Measurements from ENCODE around the gene JMJD1C.
"Not testable (repeated sequence)": the region's sequence is repeated elsewhere in the genome, so short reads cannot be mapped to it uniquely, and the experiment has no call there.

Gene JMJD1C

GRCh38 chr10:63493004-63493403, 27.2 kb upstream of the JMJD1C start:
- H3K27me3 Mint-ChIP-seq, result no peaks in the 10 kb centered on the region

GRCh38 chr10:63492317-63492690, 26.5 kb upstream of the JMJD1C start:
- not testable (repeated sequence) for H3K27me3 Mint-ChIP-seq; H3K36me3 Mint-ChIP-seq (ENCODE audit: insufficient read depth); DNase-seq; H3K27ac Mint-ChIP-seq; ATAC-seq (replicated peaks); H3K4me3 Mint-ChIP-seq; H3K9me3 Mint-ChIP-seq
- H3K4me1 Mint-ChIP-seq (ENCODE audit: low read depth in 2 of 2), result peaks cover 10 to 17% of the 10 kb centered on the region in 2 donors

More at GRCh38 chr10:63493004-63493403, 27.2 kb upstream of the JMJD1C start:
- peaks cover 3% of the 10 kb centered on the region for H3K36me3 Mint-ChIP-seq (ENCODE audit: insufficient read depth)
- no peaks in the 10 kb centered on the region for H3K9me3 Mint-ChIP-seq
- peaks cover 10 to 22% of the 10 kb centered on the region in 2 donors for H3K4me1 Mint-ChIP-seq (ENCODE audit: low read depth in 2 of 2)
- ATAC-seq (replicated peaks), result no peak
- DNase-seq, result no peak
- no peak overlapping the region for H3K4me3 Mint-ChIP-seq
- no peak overlapping the region for H3K27ac Mint-ChIP-seq

- peaks cover 3% of the 10 kb centered on the region for H3K36me3 Mint-ChIP-seq (ENCODE audit: insufficient read depth)
- H3K9me3 Mint-ChIP-seq, result no peaks in the 10 kb centered on the region
- H3K27ac Mint-ChIP-seq, result no peak overlapping the region
- peaks cover 9 to 15% of the 10 kb centered on the region in 2 donors for H3K4me1 Mint-ChIP-seq (ENCODE audit: low read depth in 2 of 2)
- DNase-seq (no peak), ATAC-seq (replicated peaks) (no peak)
- no peak overlapping the region for H3K4me3 Mint-ChIP-seq
- H3K27me3 Mint-ChIP-seq, result no peaks in the 10 kb centered on the region
Measured at GRCh38 chr10:63491588-63492316, 26.0 kb upstream of the JMJD1C start.

- Mint-ChIP-seq H3K9me3 (no peaks in the 10 kb centered on the region), H3K4me1 (ENCODE audit: low read depth in 2 of 2) (peaks cover 4 to 9% of the 10 kb centered on the region in 2 donors), H3K36me3 (ENCODE audit: insufficient read depth) (no peaks in the 10 kb centered on the region), H3K27me3 (no peaks in the 10 kb centered on the region), H3K27ac (peak overlapping the region in 1 of 2 donors; percentile 32), H3K4me3 (no peak overlapping the region)
- DNase-seq, result no peak
- no peak for ATAC-seq (replicated peaks)
Measured at GRCh38 chr10:63489838-63490237, 24.1 kb upstream of the JMJD1C start.

- ATAC-seq (replicated peaks), result no peak
- Mint-ChIP-seq H3K9me3 (no peaks in the 10 kb centered on the region), H3K4me1 (ENCODE audit: low read depth in 2 of 2) (peaks cover 7 to 13% of the 10 kb centered on the region in 2 donors), H3K36me3 (ENCODE audit: insufficient read depth) (no peaks in the 10 kb centered on the region), H3K27me3 (no peaks in the 10 kb centered on the region), H3K4me3 (no peak overlapping the region), H3K27ac (no peak overlapping the region)
- DNase-seq, result no peak
Measured at GRCh38 chr10:63487990-63488389, 22.2 kb upstream of the JMJD1C start.

- peaks cover 11 to 17% of the 10 kb centered on the region in 2 donors for H3K4me1 Mint-ChIP-seq (ENCODE audit: low read depth in 2 of 2)
- no peak overlapping the region for H3K27ac Mint-ChIP-seq
- H3K9me3 Mint-ChIP-seq, result no peaks in the 10 kb centered on the region
- ATAC-seq (replicated peaks), result no peak
- no peaks in the 10 kb centered on the region for H3K36me3 Mint-ChIP-seq (ENCODE audit: insufficient read depth)
- no peak overlapping the region for H3K4me3 Mint-ChIP-seq
- no peaks in the 10 kb centered on the region for H3K27me3 Mint-ChIP-seq
- DNase-seq, result no peak
Measured at GRCh38 chr10:63483983-63484382, 18.2 kb upstream of the JMJD1C start.

- DNase-seq (no peak), ATAC-seq (replicated peaks) (no peak)
- Mint-ChIP-seq H3K9me3 (no peaks in the 10 kb centered on the region), H3K36me3 (ENCODE audit: insufficient read depth) (no peaks in the 10 kb centered on the region), H3K27me3 (no peaks in the 10 kb centered on the region), H3K4me3 (no peak overlapping the region), H3K4me1 (ENCODE audit: low read depth in 2 of 2) (peaks cover 11 to 23% of the 10 kb centered on the region in 2 donors), H3K27ac (no peak overlapping the region)
Measured at GRCh38 chr10:63481815-63482421, 16.1 kb upstream of the JMJD1C start.

GRCh38 chr10:63480237-63480636, 14.5 kb upstream of the JMJD1C start:
- no peak for DNase-seq
- no peaks in the 10 kb centered on the region for H3K27me3 Mint-ChIP-seq
- no peaks in the 10 kb centered on the region for H3K9me3 Mint-ChIP-seq
- no peak overlapping the region for H3K27ac Mint-ChIP-seq
- no peaks in the 10 kb centered on the region for H3K36me3 Mint-ChIP-seq (ENCODE audit: insufficient read depth)
- H3K4me3 Mint-ChIP-seq, result no peak overlapping the region
- no peak for ATAC-seq (replicated peaks)
- peaks cover 14 to 28% of the 10 kb centered on the region in 2 donors for H3K4me1 Mint-ChIP-seq (ENCODE audit: low read depth in 2 of 2)

GRCh38 chr10:63478564-63478963, 12.8 kb upstream of the JMJD1C start:
- ATAC-seq (replicated peaks) (no peak), DNase-seq (no peak)
- H3K4me1 Mint-ChIP-seq (ENCODE audit: low read depth in 2 of 2), result peaks cover 16 to 26% of the 10 kb centered on the region in 2 donors
- H3K9me3 Mint-ChIP-seq, result no peaks in the 10 kb centered on the region
- H3K36me3 Mint-ChIP-seq (ENCODE audit: insufficient read depth), result no peaks in the 10 kb centered on the region
- H3K27me3 Mint-ChIP-seq, result no peaks in the 10 kb centered on the region
- H3K27ac Mint-ChIP-seq, result no peak overlapping the region
- no peak overlapping the region for H3K4me3 Mint-ChIP-seq

GRCh38 chr10:63477927-63478326, 12.2 kb upstream of the JMJD1C start:
- H3K9me3 Mint-ChIP-seq, result no peaks in the 10 kb centered on the region
- no peak for ATAC-seq (replicated peaks)
- no peaks in the 10 kb centered on the region for H3K27me3 Mint-ChIP-seq
- no peak overlapping the region for H3K27ac Mint-ChIP-seq
- DNase-seq, result no peak
- H3K4me3 Mint-ChIP-seq, result no peak overlapping the region
- H3K36me3 Mint-ChIP-seq (ENCODE audit: insufficient read depth), result peaks cover under 1% of the 10 kb centered on the region
- H3K4me1 Mint-ChIP-seq (ENCODE audit: low read depth in 2 of 2), result peaks cover 13 to 23% of the 10 kb centered on the region in 2 donors

GRCh38 chr10:63474488-63474887, 8.7 kb upstream of the JMJD1C start:
- H3K27me3 Mint-ChIP-seq, result no peaks in the 10 kb centered on the region
- H3K36me3 Mint-ChIP-seq (ENCODE audit: insufficient read depth), result peaks cover 4% of the 10 kb centered on the region
- peaks cover 6 to 18% of the 10 kb centered on the region in 2 donors for H3K4me1 Mint-ChIP-seq (ENCODE audit: low read depth in 2 of 2)
- no peak overlapping the region for H3K27ac Mint-ChIP-seq
- no peak overlapping the region for H3K4me3 Mint-ChIP-seq
- no peak for DNase-seq
- no peaks in the 10 kb centered on the region for H3K9me3 Mint-ChIP-seq
- ATAC-seq (replicated peaks), result no peak

GRCh38 chr10:63470928-63471327, 5.2 kb upstream of the JMJD1C start:
- no peaks in the 10 kb centered on the region for H3K9me3 Mint-ChIP-seq
- no peak for DNase-seq
- H3K27me3 Mint-ChIP-seq, result no peaks in the 10 kb centered on the region
- no peak overlapping the region for H3K27ac Mint-ChIP-seq
- no peak for ATAC-seq (replicated peaks)
- H3K36me3 Mint-ChIP-seq (ENCODE audit: insufficient read depth), result peaks cover 13% of the 10 kb centered on the region
- peaks cover 9 to 18% of the 10 kb centered on the region in 2 donors for H3K4me1 Mint-ChIP-seq (ENCODE audit: low read depth in 2 of 2)
- no peak overlapping the region for H3K4me3 Mint-ChIP-seq

GRCh38 chr10:63468947-63469346, 3.2 kb upstream of the JMJD1C start:
- peaks cover 27% of the 10 kb centered on the region for H3K36me3 Mint-ChIP-seq (ENCODE audit: insufficient read depth)

GRCh38 chr10:63467841-63468240, 2.1 kb upstream of the JMJD1C start:
- no peak for DNase-seq
- no peaks in the 10 kb centered on the region for H3K9me3 Mint-ChIP-seq
- no peaks in the 10 kb centered on the region for H3K27me3 Mint-ChIP-seq
- H3K4me1 Mint-ChIP-seq (ENCODE audit: low read depth in 2 of 2), result peaks cover 9 to 19% of the 10 kb centered on the region in 2 donors
- peaks cover 25% of the 10 kb centered on the region for H3K36me3 Mint-ChIP-seq (ENCODE audit: insufficient read depth)
- H3K4me3 Mint-ChIP-seq, result no peak overlapping the region
- no peak for ATAC-seq (replicated peaks)
- H3K27ac Mint-ChIP-seq, result no peak overlapping the region

More at GRCh38 chr10:63468947-63469346, 3.2 kb upstream of the JMJD1C start:
- Mint-ChIP-seq H3K4me1 (ENCODE audit: low read depth in 2 of 2) (peaks cover 9 to 15% of the 10 kb centered on the region in 2 donors), H3K4me3 (no peak overlapping the region), H3K9me3 (no peaks in the 10 kb centered on the region), H3K27ac (no peak overlapping the region), H3K27me3 (no peaks in the 10 kb centered on the region)
- DNase-seq, result no peak
- ATAC-seq (replicated peaks), result no peak

Data from effector memory CD8-positive, alpha-beta T cell (primary cell).